PC-3 (cell line): ENCODE data around the gene CNTD1. TPM values are rescaled to one million over a fixed set of nuclear protein-coding genes. Genes with fewer than 3 reads are reported as not detected.

Experiments
- ATAC-seq: fragments of 200-7000 bp; cut with Tn5 transposase; 2 replicates; pipeline ENCODE4 v1.9.1; 2020; ENCODE audit warnings: mild to moderate bottlenecking, moderate library complexity
- BruUV-seq: library from RNA; stranded (reverse); fragments of 400-500 nt; replicated peaks from 2 replicates; lab custom pipeline; 2021; lab: Mats Ljungman, UMichigan
- CTCF ChIA-PET: fragments of 300-600 bp; sonication (Branson Sonifier 250); formaldehyde crosslinking; loops from one replicate; lab custom pipeline; 2022; ENCODE audit warnings: antibody characterized with exemption; lab: Charles Lee
- POLR2A ChIA-PET: fragments of 300-600 bp; sonication (Branson Sonifier 250); formaldehyde crosslinking; loops from one replicate; lab custom pipeline; 2022; ENCODE audit warnings: antibody characterized with exemption; ENCODE audit not compliant: unreplicated experiment; lab: Charles Lee
- DNase-seq: peaks from one replicate; pipeline ENCODE4 v3.0.0-alpha.2; 2015
- H2AFZ ChIP-seq: fragments of 300-600 bp; sonication (generic); 2 replicates; pipeline ENCODE4 v1.6.0; 2016; ENCODE audit warnings: antibody characterized with exemption, low read length
- H3F3A ChIP-seq: fragments of 300-600 bp; sonication (generic); one replicate; pipeline ENCODE4 v1.6.0; 2017; ENCODE audit warnings: antibody characterized with exemption, low read length, control low read depth, mild to moderate bottlenecking; ENCODE audit not compliant: unreplicated experiment
- H3K27ac ChIP-seq: fragments of 300-600 bp; sonication (generic); 2 replicates; pipeline ENCODE4 v1.5.1; 2016; ENCODE audit warnings: mild to moderate bottlenecking, low read length
- H3K27me3 ChIP-seq: fragments of 300-600 bp; sonication (generic); 2 replicates; pipeline ENCODE4 v1.6.1; 2016; ENCODE audit warnings: low read length, mixed read lengths
- H3K36me3 ChIP-seq: fragments of 300-600 bp; sonication (generic); 2 replicates; pipeline ENCODE4 v1.6.1; 2016; ENCODE audit warnings: low read depth, mixed run types, low read length, mixed read lengths
- H3K4me1 ChIP-seq: fragments of 300-600 bp; sonication (generic); 2 replicates; pipeline ENCODE4 v1.5.1; 2016; ENCODE audit warnings: low read length; ENCODE audit not compliant: insufficient read depth
- H3K4me2 ChIP-seq: fragments of 300-600 bp; sonication (generic); 2 replicates; pipeline ENCODE4 v1.6.0; 2016; ENCODE audit warnings: low read length
- H3K4me3 ChIP-seq: fragments of 300-600 bp; sonication (generic); 2 replicates; pipeline ENCODE4 v1.5.1; 2016; ENCODE audit warnings: mild to moderate bottlenecking, low read length, mixed read lengths
- H3K79me2 ChIP-seq: fragments of 300-600 bp; sonication (generic); 2 replicates; pipeline ENCODE4 v1.6.1; 2017; ENCODE audit warnings: low read length, mixed read lengths
- H3K9ac ChIP-seq: fragments of 300-600 bp; sonication (generic); 2 replicates; pipeline ENCODE4 v1.6.0; 2016; ENCODE audit warnings: mild to moderate bottlenecking, low read length
- H3K9me2 ChIP-seq: fragments of 300-600 bp; sonication (generic); replicated peaks from 2 replicates; pipeline ENCODE4 v1.6.1; 2016; ENCODE audit warnings: mixed run types, low read length, mixed read lengths
- H3K9me3 ChIP-seq: fragments of 300-600 bp; sonication (generic); 2 replicates; pipeline ENCODE4 v1.6.1; 2016; ENCODE audit warnings: low read length, mixed read lengths
- H4K20me1 ChIP-seq: fragments of 300-600 bp; sonication (generic); 2 replicates; pipeline ENCODE4 v1.6.1; 2016; ENCODE audit warnings: low read length, mixed read lengths
- EZH2 ChIP-seq: fragments of 300-600 bp; sonication (generic); IDR thresholded peaks from one replicate; pipeline ENCODE4 v1.6.1; 2017; ENCODE audit warnings: antibody characterized with exemption, mild to moderate bottlenecking, low read length; ENCODE audit not compliant: unreplicated experiment
- EZH2phosphoT487 ChIP-seq: fragments of 300-600 bp; sonication (generic); IDR thresholded peaks from 2 replicates; pipeline ENCODE4 v1.6.1; 2018; ENCODE audit warnings: mild to moderate bottlenecking, antibody characterized with exemption, low read length, borderline replicate concordance
- intact Hi-C: fragments of 100-400 bp; cut with micrococcal nuclease; formaldehyde crosslinking; loops from 2 replicates; pipeline ENCODE4 v1.9.0; 2023
- total RNA-seq: library from RNA; depleted of rRNA; stranded (reverse); fragments of >200 nt; gene quantifications from 2 replicates; pipeline ENCODE4 v1.2.3, GENCODE V29; 2014
- TF ChIP-seq, protein P1 (sequence below): fragments of 300-600 bp; sonication (generic); conservative IDR thresholded peaks from 2 replicates; pipeline ENCODE4 v1.5.1; 2017; ENCODE audit warnings: antibody characterized with exemption, low read depth, mild to moderate bottlenecking, low read length

Gene CNTD1
- total RNA-seq, 1 experiment from 2014 or later: not detected

DNA sequence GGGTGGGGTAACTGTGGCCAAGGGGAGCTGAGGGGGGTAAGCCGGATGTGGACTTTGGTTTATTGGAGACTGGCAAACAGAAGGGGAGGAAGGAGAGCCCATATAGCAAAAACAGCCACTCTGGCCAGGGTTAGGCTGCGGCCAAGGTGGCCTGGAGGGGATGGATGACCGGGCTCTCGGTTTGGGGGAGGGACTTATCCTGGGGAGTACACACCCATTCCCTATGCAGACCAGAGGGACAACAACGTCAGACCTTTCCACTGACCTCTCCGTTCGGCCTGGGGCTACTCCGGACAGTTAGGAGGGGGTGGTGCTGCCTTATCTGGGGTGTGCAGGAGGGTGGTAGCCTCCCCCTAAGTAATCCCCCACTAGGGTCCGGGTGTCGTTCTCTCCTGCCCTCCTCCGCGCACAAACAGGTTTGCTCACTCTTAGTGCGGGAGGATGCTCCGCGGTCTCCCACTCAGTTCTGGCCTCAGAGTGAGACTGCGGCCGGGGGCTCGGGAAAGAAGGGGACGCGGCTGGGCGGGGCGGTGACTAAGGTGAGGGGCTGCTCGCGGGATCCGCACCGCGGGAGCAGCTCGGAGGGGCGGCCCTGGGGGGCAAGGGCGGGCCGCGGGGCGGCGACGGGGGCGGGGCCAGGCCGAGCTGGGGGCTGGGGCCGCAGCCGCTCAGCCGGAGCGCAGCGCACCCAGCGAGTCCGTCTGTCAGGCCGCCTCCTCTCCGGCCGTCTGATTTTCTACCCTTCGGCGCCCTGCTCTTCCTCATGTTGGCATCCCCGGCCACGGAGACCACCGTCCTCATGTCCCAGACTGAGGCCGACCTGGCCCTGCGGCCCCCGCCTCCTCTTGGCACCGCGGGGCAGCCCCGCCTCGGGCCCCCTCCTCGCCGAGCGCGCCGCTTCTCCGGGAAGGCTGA, 18.5 kb upstream of the CNTD1 start, which contains the start of gene WNK4:
Gene WNK4 (plus strand): TSS at position 675 of the 915 bp plus-strand sequence. CDS start 89 bp downstream, at position 764.
- CTCF ChIA-PET: interaction anchor here (0.6 to 1.1 kb wide), 4 partner anchors 17 to 218 kb away, joined by 3 to 4 read pairs (median 3); partner anchors contain the start of gene RPL27
- DNase-seq: peak; percentile 81
- no peaks in the 10 kb centered on the region for H3K9me2 ChIP-seq
- POLR2A ChIA-PET: interaction anchor here (0.6 kb wide), 3 partner anchors 17 to 162 kb away, joined by 4 to 9 read pairs (median 6); no protein-coding TSS in a partner anchor
- peak; percentile 76 for ATAC-seq
- H3K4me2 ChIP-seq: peak within 1 kb of the TSS; percentile 93
- peak within 1 kb of the TSS; percentile 99 for H3K4me3 ChIP-seq
- H2AFZ ChIP-seq: peak within 1 kb of the TSS; percentile 69
- intact Hi-C loops: loop anchor here (5.0 kb wide), 1 partner anchor 42 kb away; the partner anchor contains the start of gene BECN1
- H3K27me3 ChIP-seq: no peaks in the 10 kb centered on the region
- H3K9ac ChIP-seq: peak within 1 kb of the TSS; percentile 90
- BruUV-seq: TSS peak; percentile 62
- H3F3A ChIP-seq: no peaks in the 10 kb centered on the region
- no peaks in the 10 kb centered on the region for H4K20me1 ChIP-seq
- H3K79me2 ChIP-seq: peaks cover 53% of the 10 kb centered on the region
- TF ChIP-seq, protein P1, sequence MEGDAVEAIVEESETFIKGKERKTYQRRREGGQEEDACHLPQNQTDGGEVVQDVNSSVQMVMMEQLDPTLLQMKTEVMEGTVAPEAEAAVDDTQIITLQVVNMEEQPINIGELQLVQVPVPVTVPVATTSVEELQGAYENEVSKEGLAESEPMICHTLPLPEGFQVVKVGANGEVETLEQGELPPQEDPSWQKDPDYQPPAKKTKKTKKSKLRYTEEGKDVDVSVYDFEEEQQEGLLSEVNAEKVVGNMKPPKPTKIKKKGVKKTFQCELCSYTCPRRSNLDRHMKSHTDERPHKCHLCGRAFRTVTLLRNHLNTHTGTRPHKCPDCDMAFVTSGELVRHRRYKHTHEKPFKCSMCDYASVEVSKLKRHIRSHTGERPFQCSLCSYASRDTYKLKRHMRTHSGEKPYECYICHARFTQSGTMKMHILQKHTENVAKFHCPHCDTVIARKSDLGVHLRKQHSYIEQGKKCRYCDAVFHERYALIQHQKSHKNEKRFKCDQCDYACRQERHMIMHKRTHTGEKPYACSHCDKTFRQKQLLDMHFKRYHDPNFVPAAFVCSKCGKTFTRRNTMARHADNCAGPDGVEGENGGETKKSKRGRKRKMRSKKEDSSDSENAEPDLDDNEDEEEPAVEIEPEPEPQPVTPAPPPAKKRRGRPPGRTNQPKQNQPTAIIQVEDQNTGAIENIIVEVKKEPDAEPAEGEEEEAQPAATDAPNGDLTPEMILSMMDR: no peak
- TF ChIP-seq EZH2 (no peak), EZH2phosphoT487 (no peak)
- H3K27ac ChIP-seq: peak within 1 kb of the TSS; percentile 89
- H3K9me3 ChIP-seq: no peaks in the 10 kb centered on the region
- H3K4me1 ChIP-seq: peaks cover 32% of the 10 kb centered on the region
- peaks cover 8% of the 10 kb centered on the region for H3K36me3 ChIP-seq

DNA sequence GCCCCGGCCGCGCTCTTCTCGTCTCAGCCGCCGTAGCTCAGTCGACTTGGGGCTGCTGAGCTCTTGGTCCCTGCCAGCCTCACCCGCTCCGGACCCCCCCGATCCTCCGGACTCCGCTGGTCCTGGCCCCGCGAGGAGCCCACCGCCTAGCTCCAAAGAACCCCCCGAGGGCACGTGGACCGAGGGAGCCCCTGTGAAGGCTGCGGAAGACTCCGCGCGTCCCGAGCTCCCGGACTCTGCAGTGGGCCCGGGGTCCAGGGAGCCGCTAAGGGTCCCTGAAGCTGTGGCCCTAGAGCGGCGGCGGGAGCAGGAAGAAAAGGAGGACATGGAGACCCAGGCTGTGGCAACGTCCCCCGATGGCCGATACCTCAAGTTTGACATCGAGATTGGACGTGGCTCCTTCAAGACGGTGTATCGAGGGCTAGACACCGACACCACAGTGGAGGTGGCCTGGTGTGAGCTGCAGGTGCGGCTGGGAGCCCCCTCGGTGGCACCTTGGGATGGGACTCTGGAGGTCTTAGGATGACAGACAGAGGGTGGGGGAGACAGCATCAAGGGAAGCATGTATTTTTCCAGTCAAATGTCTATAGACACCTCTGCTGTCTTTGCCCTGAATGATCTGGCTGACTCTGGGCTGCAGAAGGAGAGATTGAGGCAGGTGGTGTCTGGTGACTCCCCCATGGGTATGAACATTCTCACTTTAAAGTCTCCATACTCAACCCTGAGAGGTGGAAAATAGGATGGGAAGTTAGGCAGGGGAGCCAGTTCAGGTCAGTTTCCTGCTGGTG, 17.6 kb upstream of the CNTD1 start:
- TSS peak; percentile 36 for BruUV-seq
- DNase-seq (no peak), ATAC-seq (no peak)
- TF ChIP-seq, protein P1: no peak
- TF ChIP-seq EZH2 (no peak), EZH2phosphoT487 (no peak)
- H3K36me3 ChIP-seq: peaks cover 13% of the 10 kb centered on the region
- peaks cover 32% of the 10 kb centered on the region for H3K4me1 ChIP-seq
- H4K20me1 ChIP-seq: no peaks in the 10 kb centered on the region
- H3K4me2 ChIP-seq: peak overlapping the region; percentile 93
- 0 out of 2 replicates have a peak overlapping the region, but pooled peaks have one; percentile 42 for H2AFZ ChIP-seq
- intact Hi-C loops: loop anchor here (5.0 kb wide), 1 partner anchor 41 kb away; the partner anchor contains the start of gene BECN1
- POLR2A ChIA-PET: interaction anchor here (0.6 to 0.7 kb wide), 2 partner anchors 8 to 16 kb away, joined by 4 to 8 read pairs; partner anchors contain the start of gene VPS25
- H3K9me2 ChIP-seq: no peaks in the 10 kb centered on the region
- H3K79me2 ChIP-seq: peaks cover 53% of the 10 kb centered on the region
- no peaks in the 10 kb centered on the region for H3K27me3 ChIP-seq
- H3K27ac ChIP-seq: peak overlapping the region; percentile 89
- H3K4me3 ChIP-seq: peak overlapping the region; percentile 99
- H3F3A ChIP-seq: no peaks in the 10 kb centered on the region
- CTCF ChIA-PET: no interaction called here
- no peaks in the 10 kb centered on the region for H3K9me3 ChIP-seq
- peak overlapping the region; percentile 90 for H3K9ac ChIP-seq
